GM23338 (cell line): ENCODE results near the gene HEMK1.

Experiments used
- CREB1 ChIP-seq: fragments of 250-450 bp; sonication (Bioruptor Pico); IDR thresholded peaks from 2 replicates; pipeline ENCODE4 v1.5.0; 2020; ENCODE audit warnings: low read depth, mild to moderate bottlenecking, moderate library complexity
- EZH2 ChIP-seq: fragments of 200-600 bp; sonication (generic); IDR thresholded peaks from one replicate; pipeline ENCODE4 v1.8.0; 2017; ENCODE audit warnings: antibody characterized with exemption, mild to moderate bottlenecking, low read depth; ENCODE audit not compliant: unreplicated experiment
- EZH2phosphoT487 ChIP-seq: fragments of 200-600 bp; sonication (generic); IDR thresholded peaks from one replicate; pipeline ENCODE4 v1.8.1; 2018; ENCODE audit warnings: antibody characterized with exemption; ENCODE audit not compliant: unreplicated experiment
- NANOG ChIP-seq: IDR thresholded peaks from 2 replicates; pipeline ENCODE4 v1.6.1; 2016; ENCODE audit warnings: antibody characterized with exemption, borderline replicate concordance
- POLR2AphosphoS5 ChIP-seq: IDR thresholded peaks from 2 replicates; pipeline ENCODE4 v1.6.1; 2016; ENCODE audit warnings: antibody characterized with exemption, low read depth
- ZNF331 ChIP-seq: fragments of 250-450 bp; sonication (Bioruptor Pico); IDR thresholded peaks from 2 replicates; pipeline ENCODE4 v1.5.0; 2020; ENCODE audit warnings: low read depth, mild to moderate bottlenecking, moderate library complexity
- TF ChIP-seq, protein P1 (sequence below), 2 experiments: fragments of 200-600 bp in 1 of 2; sonication (generic) in 1 of 2; conservative IDR thresholded peaks; 2 replicates each; pipeline versions ENCODE4 v1.5.1 to v1.6.1; 2016 to 2017; ENCODE audit warnings: antibody characterized with exemption in 2 of 2, low read depth in 2 of 2, mild to moderate bottlenecking in 2 of 2, moderate library complexity in 1 of 2
- TF ChIP-seq, protein P2 (sequence below): IDR thresholded peaks from one replicate; pipeline ENCODE4 v1.6.1; 2018; ENCODE audit warnings: antibody characterized with exemption; ENCODE audit not compliant: unreplicated experiment
- TF ChIP-seq, protein P3 (sequence below): IDR thresholded peaks from 2 replicates; pipeline ENCODE4 v1.6.1; 2016; ENCODE audit warnings: antibody characterized with exemption

DNA sequence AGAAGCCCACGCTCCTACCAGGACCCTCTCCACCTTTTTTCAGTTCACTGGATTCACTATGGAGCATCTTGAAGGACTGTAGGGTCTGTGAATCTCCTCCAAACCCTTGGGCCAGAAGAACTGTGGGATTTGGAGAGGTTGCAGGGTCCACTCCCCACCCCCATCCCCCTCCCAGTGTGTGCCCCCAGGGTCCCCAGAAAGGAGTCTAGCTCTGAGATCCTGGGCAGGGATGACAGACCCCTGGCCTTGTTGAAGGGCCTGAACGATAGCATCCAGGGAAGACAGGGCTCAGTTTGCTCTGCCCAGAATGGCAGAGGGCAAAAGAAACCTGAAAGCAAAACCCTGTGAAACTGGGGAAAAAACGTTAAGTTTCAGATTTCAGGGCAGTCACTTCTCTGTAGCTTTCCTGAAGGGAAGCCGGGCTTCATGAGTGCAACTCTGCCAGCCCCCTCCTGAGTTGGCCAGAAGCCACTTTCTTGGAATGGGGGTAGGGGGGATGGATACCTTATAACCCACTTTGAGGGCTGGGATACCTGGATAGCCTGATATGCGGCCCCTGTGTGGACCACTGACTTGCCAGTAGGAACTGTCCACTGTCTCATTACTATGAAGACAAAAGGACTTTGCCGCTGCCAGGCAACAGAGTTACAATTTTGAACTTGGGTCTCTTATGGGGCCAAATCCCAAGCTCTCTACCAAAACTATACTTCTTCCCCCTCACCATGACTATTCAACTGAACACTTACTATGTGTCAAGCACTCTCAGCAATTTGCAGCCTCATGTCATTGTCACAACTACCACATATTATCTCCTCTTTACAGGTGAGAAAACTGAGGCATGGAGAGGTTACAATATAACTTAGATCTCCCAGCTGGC, 43.9 kb downstream of the HEMK1 start:
- TF ChIP-seq POLR2AphosphoS5 (no peak), EZH2phosphoT487 (no peak), CREB1 (CRISPR knock-in tag) (no peak), EZH2 (no peak), ZNF331 (CRISPR knock-in tag) (no peak), NANOG (no peak)
- TF ChIP-seq, protein P1, sequence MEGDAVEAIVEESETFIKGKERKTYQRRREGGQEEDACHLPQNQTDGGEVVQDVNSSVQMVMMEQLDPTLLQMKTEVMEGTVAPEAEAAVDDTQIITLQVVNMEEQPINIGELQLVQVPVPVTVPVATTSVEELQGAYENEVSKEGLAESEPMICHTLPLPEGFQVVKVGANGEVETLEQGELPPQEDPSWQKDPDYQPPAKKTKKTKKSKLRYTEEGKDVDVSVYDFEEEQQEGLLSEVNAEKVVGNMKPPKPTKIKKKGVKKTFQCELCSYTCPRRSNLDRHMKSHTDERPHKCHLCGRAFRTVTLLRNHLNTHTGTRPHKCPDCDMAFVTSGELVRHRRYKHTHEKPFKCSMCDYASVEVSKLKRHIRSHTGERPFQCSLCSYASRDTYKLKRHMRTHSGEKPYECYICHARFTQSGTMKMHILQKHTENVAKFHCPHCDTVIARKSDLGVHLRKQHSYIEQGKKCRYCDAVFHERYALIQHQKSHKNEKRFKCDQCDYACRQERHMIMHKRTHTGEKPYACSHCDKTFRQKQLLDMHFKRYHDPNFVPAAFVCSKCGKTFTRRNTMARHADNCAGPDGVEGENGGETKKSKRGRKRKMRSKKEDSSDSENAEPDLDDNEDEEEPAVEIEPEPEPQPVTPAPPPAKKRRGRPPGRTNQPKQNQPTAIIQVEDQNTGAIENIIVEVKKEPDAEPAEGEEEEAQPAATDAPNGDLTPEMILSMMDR (conservative IDR thresholded peaks at IDR 0.05; ENCODE audit: low read depth in 2 of 2), result no peak
- TF ChIP-seq, protein P2, sequence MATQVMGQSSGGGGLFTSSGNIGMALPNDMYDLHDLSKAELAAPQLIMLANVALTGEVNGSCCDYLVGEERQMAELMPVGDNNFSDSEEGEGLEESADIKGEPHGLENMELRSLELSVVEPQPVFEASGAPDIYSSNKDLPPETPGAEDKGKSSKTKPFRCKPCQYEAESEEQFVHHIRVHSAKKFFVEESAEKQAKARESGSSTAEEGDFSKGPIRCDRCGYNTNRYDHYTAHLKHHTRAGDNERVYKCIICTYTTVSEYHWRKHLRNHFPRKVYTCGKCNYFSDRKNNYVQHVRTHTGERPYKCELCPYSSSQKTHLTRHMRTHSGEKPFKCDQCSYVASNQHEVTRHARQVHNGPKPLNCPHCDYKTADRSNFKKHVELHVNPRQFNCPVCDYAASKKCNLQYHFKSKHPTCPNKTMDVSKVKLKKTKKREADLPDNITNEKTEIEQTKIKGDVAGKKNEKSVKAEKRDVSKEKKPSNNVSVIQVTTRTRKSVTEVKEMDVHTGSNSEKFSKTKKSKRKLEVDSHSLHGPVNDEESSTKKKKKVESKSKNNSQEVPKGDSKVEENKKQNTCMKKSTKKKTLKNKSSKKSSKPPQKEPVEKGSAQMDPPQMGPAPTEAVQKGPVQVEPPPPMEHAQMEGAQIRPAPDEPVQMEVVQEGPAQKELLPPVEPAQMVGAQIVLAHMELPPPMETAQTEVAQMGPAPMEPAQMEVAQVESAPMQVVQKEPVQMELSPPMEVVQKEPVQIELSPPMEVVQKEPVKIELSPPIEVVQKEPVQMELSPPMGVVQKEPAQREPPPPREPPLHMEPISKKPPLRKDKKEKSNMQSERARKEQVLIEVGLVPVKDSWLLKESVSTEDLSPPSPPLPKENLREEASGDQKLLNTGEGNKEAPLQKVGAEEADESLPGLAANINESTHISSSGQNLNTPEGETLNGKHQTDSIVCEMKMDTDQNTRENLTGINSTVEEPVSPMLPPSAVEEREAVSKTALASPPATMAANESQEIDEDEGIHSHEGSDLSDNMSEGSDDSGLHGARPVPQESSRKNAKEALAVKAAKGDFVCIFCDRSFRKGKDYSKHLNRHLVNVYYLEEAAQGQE, result no peak
- TF ChIP-seq, protein P3, sequence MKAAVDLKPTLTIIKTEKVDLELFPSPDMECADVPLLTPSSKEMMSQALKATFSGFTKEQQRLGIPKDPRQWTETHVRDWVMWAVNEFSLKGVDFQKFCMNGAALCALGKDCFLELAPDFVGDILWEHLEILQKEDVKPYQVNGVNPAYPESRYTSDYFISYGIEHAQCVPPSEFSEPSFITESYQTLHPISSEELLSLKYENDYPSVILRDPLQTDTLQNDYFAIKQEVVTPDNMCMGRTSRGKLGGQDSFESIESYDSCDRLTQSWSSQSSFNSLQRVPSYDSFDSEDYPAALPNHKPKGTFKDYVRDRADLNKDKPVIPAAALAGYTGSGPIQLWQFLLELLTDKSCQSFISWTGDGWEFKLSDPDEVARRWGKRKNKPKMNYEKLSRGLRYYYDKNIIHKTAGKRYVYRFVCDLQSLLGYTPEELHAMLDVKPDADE, result no peak
